Mammary epithelial cell (primary cell): ENCODE data around the gene AGPAT3.

Experiments used
- EZH2 ChIP-seq: IDR thresholded peaks from 2 replicates; pipeline ENCODE4 v1.6.1; 2012; ENCODE audit warnings: low read length, inconsistent platforms, borderline replicate concordance
- TF ChIP-seq, protein P1 (sequence below), 2 donors: IDR thresholded peaks in 1 of 2; conservative IDR thresholded peaks in 1 of 2; 2 replicates each; pipeline ENCODE4 v1.5.1; 2011 to 2012; ENCODE audit warnings: inconsistent platforms in 2 of 2, low read length in 2 of 2, mild to moderate bottlenecking in 2 of 2, control low read depth in 1 of 2, low read depth in 1 of 2; ENCODE audit not compliant: insufficient read depth in 1 of 2; ENCODE audit errors: extremely low read depth in 1 of 2

DNA sequence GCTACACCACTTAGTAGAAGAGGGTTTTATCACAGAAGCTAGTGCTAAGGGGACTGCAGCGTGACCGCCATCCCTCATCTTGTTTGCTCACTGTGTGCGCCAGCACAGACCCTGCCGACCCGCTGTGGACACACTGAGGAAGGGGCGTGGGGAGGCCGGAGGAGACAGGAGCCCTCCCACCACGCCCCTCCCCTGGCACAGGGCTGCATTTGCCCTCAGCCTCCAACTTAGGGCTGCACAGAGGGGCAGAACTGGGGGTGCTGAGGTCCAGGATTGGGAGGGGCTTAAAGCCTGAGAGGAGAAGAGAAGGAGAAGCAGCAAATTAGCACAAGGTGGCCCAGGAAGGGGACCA lies 38.4 kb upstream of the AGPAT3 start:
- TF ChIP-seq, protein P1, sequence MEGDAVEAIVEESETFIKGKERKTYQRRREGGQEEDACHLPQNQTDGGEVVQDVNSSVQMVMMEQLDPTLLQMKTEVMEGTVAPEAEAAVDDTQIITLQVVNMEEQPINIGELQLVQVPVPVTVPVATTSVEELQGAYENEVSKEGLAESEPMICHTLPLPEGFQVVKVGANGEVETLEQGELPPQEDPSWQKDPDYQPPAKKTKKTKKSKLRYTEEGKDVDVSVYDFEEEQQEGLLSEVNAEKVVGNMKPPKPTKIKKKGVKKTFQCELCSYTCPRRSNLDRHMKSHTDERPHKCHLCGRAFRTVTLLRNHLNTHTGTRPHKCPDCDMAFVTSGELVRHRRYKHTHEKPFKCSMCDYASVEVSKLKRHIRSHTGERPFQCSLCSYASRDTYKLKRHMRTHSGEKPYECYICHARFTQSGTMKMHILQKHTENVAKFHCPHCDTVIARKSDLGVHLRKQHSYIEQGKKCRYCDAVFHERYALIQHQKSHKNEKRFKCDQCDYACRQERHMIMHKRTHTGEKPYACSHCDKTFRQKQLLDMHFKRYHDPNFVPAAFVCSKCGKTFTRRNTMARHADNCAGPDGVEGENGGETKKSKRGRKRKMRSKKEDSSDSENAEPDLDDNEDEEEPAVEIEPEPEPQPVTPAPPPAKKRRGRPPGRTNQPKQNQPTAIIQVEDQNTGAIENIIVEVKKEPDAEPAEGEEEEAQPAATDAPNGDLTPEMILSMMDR (conservative IDR thresholded peaks at IDR 0.05 in 1 of 2, IDR thresholded peaks at IDR 0.05 in 1 of 2; ENCODE audit: extremely low read depth in 1 of 2, insufficient read depth in 1 of 2, low read depth in 1 of 2, low read length in 2 of 2), result no peak
- no peak for TF ChIP-seq EZH2
